ENCODE measurements around the gene USP34. TPM values are rescaled to one million over a fixed set of nuclear protein-coding genes. Genes with fewer than 3 reads are reported as not detected.

USP34 gene
- total and polyA plus RNA-seq, 9 of the 15 experiments (the other 6 are each of a cell fraction or from before 2014, with no cell fraction given) = 19.8 to 108 (median 67.8) TPM

GRCh38 chr2:61176755-61177726 is 293.8 kb downstream of the USP34 start (continued):
- TF ChIP-seq, protein P1, sequence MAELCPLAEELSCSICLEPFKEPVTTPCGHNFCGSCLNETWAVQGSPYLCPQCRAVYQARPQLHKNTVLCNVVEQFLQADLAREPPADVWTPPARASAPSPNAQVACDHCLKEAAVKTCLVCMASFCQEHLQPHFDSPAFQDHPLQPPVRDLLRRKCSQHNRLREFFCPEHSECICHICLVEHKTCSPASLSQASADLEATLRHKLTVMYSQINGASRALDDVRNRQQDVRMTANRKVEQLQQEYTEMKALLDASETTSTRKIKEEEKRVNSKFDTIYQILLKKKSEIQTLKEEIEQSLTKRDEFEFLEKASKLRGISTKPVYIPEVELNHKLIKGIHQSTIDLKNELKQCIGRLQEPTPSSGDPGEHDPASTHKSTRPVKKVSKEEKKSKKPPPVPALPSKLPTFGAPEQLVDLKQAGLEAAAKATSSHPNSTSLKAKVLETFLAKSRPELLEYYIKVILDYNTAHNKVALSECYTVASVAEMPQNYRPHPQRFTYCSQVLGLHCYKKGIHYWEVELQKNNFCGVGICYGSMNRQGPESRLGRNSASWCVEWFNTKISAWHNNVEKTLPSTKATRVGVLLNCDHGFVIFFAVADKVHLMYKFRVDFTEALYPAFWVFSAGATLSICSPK (IDR thresholded peaks at IDR 0.05; ENCODE audit: borderline replicate concordance) = no peak
- TF ChIP-seq ATF2 (CRISPR knock-in tag; IDR thresholded peaks at IDR 0.05) (no peak; the same call in 1 of the 2 replicates), XRCC3 (IDR thresholded peaks at IDR 0.05) (no peak), DMBX1 (CRISPR knock-in tag; IDR thresholded peaks at IDR 0.05; ENCODE audit: borderline replicate concordance) (peak; percentile 62; the same call in 1 of the 2 replicates), NRF1 (conservative IDR thresholded peaks at IDR 0.05 in 1 of 2, IDR thresholded peaks at IDR 0.05 in 1 of 2) (peak; percentile 65 to 73), NCOR1 (IDR thresholded peaks at IDR 0.05) (peak; percentile 58), ARID1B (IDR thresholded peaks at IDR 0.05) (peak; percentile 45; the same call in 1 of the 2 replicates), ZNF431 (CRISPR knock-in tag; IDR thresholded peaks at IDR 0.05) (peak; percentile 74), ZNF77 (CRISPR knock-in tag; IDR thresholded peaks at IDR 0.05) (no peak), IRF2 (CRISPR knock-in tag; IDR thresholded peaks at IDR 0.05) (no peak), BRF1 (IDR thresholded peaks at IDR 0.05; ENCODE audit: borderline replicate concordance, extremely low read depth, insufficient read length) (no peak), SIN3A (IDR thresholded peaks at IDR 0.05; ENCODE audit: borderline replicate concordance in 2 of 2, control insufficient read depth in 1 of 2, low read depth in 2 of 2, low read length in 2 of 2) (peak in 1 of 2 experiments; percentile 67; a peak in 2 of 4 replicates), U2AF1 (optimal IDR thresholded peaks at IDR 0.05; ENCODE audit: low read depth, low read length) (peak; percentile 54), ZNF445 (CRISPR knock-in tag; IDR thresholded peaks at IDR 0.05; ENCODE audit: low read depth) (no peak), ELF2 (CRISPR knock-in tag; IDR thresholded peaks at IDR 0.05) (peak; percentile 51; the same call in 1 of the 2 replicates), TAF1 (IDR thresholded peaks at IDR 0.05; ENCODE audit: control insufficient read depth, extremely low read depth, insufficient read depth, low read length, severe bottlenecking) (peak; percentile 38), VEZF1 (CRISPR knock-in tag; IDR thresholded peaks at IDR 0.05) (peak; percentile 97)
- TF ChIP-seq, protein P2, sequence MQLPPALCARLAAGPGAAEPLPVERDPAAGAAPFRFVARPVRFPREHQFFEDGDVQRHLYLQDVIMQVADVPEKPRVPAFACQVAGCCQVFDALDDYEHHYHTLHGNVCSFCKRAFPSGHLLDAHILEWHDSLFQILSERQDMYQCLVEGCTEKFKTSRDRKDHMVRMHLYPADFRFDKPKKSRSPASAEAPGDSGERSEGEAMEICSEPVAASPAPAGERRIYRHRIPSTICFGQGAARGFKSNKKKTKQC (CRISPR knock-in tag; IDR thresholded peaks at IDR 0.05) = peak; percentile 84; the same call in 1 of the 2 replicates
- TF ChIP-seq, protein P3, sequence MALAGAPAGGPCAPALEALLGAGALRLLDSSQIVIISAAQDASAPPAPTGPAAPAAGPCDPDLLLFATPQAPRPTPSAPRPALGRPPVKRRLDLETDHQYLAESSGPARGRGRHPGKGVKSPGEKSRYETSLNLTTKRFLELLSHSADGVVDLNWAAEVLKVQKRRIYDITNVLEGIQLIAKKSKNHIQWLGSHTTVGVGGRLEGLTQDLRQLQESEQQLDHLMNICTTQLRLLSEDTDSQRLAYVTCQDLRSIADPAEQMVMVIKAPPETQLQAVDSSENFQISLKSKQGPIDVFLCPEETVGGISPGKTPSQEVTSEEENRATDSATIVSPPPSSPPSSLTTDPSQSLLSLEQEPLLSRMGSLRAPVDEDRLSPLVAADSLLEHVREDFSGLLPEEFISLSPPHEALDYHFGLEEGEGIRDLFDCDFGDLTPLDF (CRISPR knock-in tag; IDR thresholded peaks at IDR 0.05) = peak; percentile 54; the same call in 1 of the 2 replicates

Data from K562 (cell line).